CD4-positive, alpha-beta T cell (primary cell): ENCODE data around the gene CPM. TPM values are rescaled to one million over a fixed set of nuclear protein-coding genes. Genes with fewer than 3 reads are reported as not detected.

Experiments
- ATAC-seq: fragments of 200-7000 bp; cut with Tn5 transposase; one replicate; pipeline ENCODE4 v1.10.0; 2022; ENCODE audit warnings: mild to moderate bottlenecking; ENCODE audit not compliant: poor library complexity
- CTCF ChIA-PET: fragments of 350-600 bp; sonication (Branson Sonifier 250); formaldehyde crosslinking; loops from one replicate; lab custom pipeline; 2021; ENCODE audit warnings: antibody characterized with exemption, inconsistent platforms; lab: Charles Lee
- POLR2A ChIA-PET: fragments of 350-600 bp; sonication (Branson Sonifier 250); formaldehyde crosslinking; loops from one replicate; lab custom pipeline; 2021; ENCODE audit warnings: antibody characterized with exemption, inconsistent platforms; lab: Charles Lee
- DNase-seq, 14 experiments: peaks; one replicate each; pipeline ENCODE4 v3.0.0-alpha.2; 2013 to 2020; ENCODE audit warnings: mixed read lengths in 2 of 14
- H3K27ac ChIP-seq, 2 donors: one replicate each; pipeline versions ENCODE4 v1.5.1 to v1.7.0; 2013; ENCODE audit warnings: low read length in 2 of 2, low read depth in 1 of 2, mild to moderate bottlenecking in 1 of 2
- H3K27me3 ChIP-seq, 2 experiments: 1 replicate in 1 of 2; 2 replicates in 1 of 2; pipeline versions ENCODE4 v1.6.1 to v1.7.0; 2013; ENCODE audit warnings: low read length in 2 of 2, control low read depth in 1 of 2, mild to moderate bottlenecking in 1 of 2, moderate library complexity in 1 of 2; ENCODE audit not compliant: insufficient read depth in 2 of 2, control insufficient read depth in 1 of 2
- H3K36me3 ChIP-seq: one replicate; pipeline ENCODE4 v1.6.1; 2013; ENCODE audit warnings: low read length, control low read depth; ENCODE audit not compliant: insufficient read depth
- H3K4me1 ChIP-seq: one replicate; pipeline ENCODE4 v1.6.1; 2013; ENCODE audit warnings: low read length, control low read depth; ENCODE audit not compliant: insufficient read depth
- H3K4me3 ChIP-seq: one replicate; pipeline ENCODE4 v1.5.1; 2013; ENCODE audit warnings: mild to moderate bottlenecking, low read length, moderate library complexity
- H3K9me3 ChIP-seq, 2 experiments: 1 replicate in 1 of 2; 2 replicates in 1 of 2; pipeline versions ENCODE4 v1.6.1 to v1.7.0; 2013; ENCODE audit warnings: low read length in 2 of 2, mild to moderate bottlenecking in 2 of 2, control low read depth in 1 of 2, moderate library complexity in 1 of 2; ENCODE audit not compliant: control insufficient read depth in 1 of 2, insufficient read depth in 1 of 2
- H3K27ac Mint-ChIP-seq: one replicate; pipeline ENCODE4 v1.8.0; 2020; ENCODE audit warnings: mixed read lengths
- H3K27me3 Mint-ChIP-seq: one replicate; pipeline ENCODE4 v1.8.0; 2021; ENCODE audit warnings: mixed read lengths
- H3K36me3 Mint-ChIP-seq: one replicate; pipeline ENCODE4 v1.8.0; 2021; ENCODE audit warnings: low read depth, mixed read lengths
- H3K4me1 Mint-ChIP-seq: one replicate; pipeline ENCODE4 v1.8.0; 2021; ENCODE audit warnings: low read depth, mixed read lengths
- H3K4me3 Mint-ChIP-seq: one replicate; pipeline ENCODE4 v1.8.0; 2020; ENCODE audit warnings: mild to moderate bottlenecking, mixed read lengths
- H3K9me3 Mint-ChIP-seq: one replicate; pipeline ENCODE4 v1.8.0; 2020; ENCODE audit warnings: mixed read lengths
- CTCF ChIP-seq: fragments of 200-600 bp; IDR thresholded peaks from one replicate; pipeline ENCODE4 v1.8.0; 2022; ENCODE audit warnings: antibody characterized with exemption, mild to moderate bottlenecking
- intact Hi-C, 2 experiments: fragments of 100-400 bp; cut with DNase I in 1 of 2; cut with micrococcal nuclease in 1 of 2; formaldehyde crosslinking; loops; one replicate each; pipeline versions ENCODE4 v1.15.1 to v1.9.0; 2023 to 2025; cut with DNase I, micrococcal nuclease
- polyA plus RNA-seq, 2 donors: library from polyadenylated mRNA; unstranded; fragments of 120-200 nt; gene quantifications; one replicate each; pipeline ENCODE4 v1.2.1, GENCODE V29; 2013
- total RNA-seq, 174 experiments: library from RNA in 2 of 174; stranded (reverse) in 2 of 174; gene quantifications; one replicate each; pipeline ENCODE4 v1.2.3 and lab custom pipeline; 2021 to 2026

Gene CPM
- total RNA-seq (1 to 10 TPM; 1.9 to 2.2 TPM), total RNA-seq (lab: John Stamatoyannopoulos, UW) (0.73 to 176 (median 2.5) reads per million in 172 experiments)
- 2.6 TPM for polyA plus RNA-seq (2013, experiment 1 of 2)
- 2.2 TPM for polyA plus RNA-seq (2013, experiment 2 of 2)

- Histone ChIP-seq H3K4me3 (peak within 1 kb of the TSS; percentile 84), H3K4me1 (peaks cover 8% of the 10 kb centered on the region), H3K27me3 (peaks cover 7 to 10% of the 10 kb centered on the region in 2 experiments), H3K27ac (no peak within 1 kb of the TSS), H3K9me3 (no peaks in the 10 kb centered on the region), H3K36me3 (no peaks in the 10 kb centered on the region)
- ChIA-PET POLR2A (interaction anchor here (1.0 to 1.9 kb wide), 2 partner anchors 126 to 806 kb away, joined by 3 to 4 read pairs; partner anchors contain the start of gene MDM2), CTCF (no interaction called here)
- Mint-ChIP-seq H3K36me3 (no peaks in the 10 kb centered on the region), H3K9me3 (no peaks in the 10 kb centered on the region), H3K27ac (no peak within 1 kb of the TSS), H3K27me3 (peaks cover 18% of the 10 kb centered on the region), H3K4me3 (peak within 1 kb of the TSS; percentile 79), H3K4me1 (peaks cover 10% of the 10 kb centered on the region)
- ATAC-seq (peak; percentile 95), DNase-seq (peak; percentile 40 to 88 (median 64))
- intact Hi-C loops: loop anchor here in 1 of 2 experiments (5.0 kb wide), 1 partner anchor 804 kb away; the partner anchor contains the start of gene RAB3IP
- no peak for TF ChIP-seq CTCF
These were observed at the start of gene CPM for GRCh38 chr12:68932961-68933893. Gene CPM, minus strand, starts transcription at chr12:68933171. Its CDS starts 334 bp downstream, at chr12:68932837.

DNA sequence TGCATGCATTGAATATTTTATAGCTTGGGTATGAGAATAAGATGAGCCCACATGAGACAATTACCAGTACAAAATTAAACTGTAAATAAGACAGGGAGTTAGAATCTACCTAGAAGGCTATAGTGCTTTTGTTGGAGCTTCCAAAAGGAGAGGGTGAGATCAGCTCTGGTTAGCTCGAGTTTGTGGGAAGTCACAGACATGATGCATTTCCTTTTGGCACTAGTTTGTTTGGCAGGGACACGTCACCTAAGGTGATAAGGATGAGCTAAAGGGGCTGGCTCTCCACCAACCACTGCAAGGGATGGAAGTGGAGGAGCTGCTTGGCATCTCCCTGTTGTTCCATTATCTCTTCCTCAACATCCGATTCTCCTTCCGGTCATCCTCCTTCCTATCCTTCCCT lies 48.5 kb upstream of the CPM start:
- H3K9me3 ChIP-seq: peaks cover 0 to 6% of the 10 kb centered on the region in 2 experiments
- no peak overlapping the region for H3K4me3 ChIP-seq
- ChIA-PET CTCF (interaction anchor here (0.8 kb wide), 1 partner anchor 18 kb away, joined by 3 read pairs; no protein-coding TSS in a partner anchor), POLR2A (no interaction called here)
- H3K4me1 ChIP-seq: no peaks in the 10 kb centered on the region
- H3K36me3 Mint-ChIP-seq: peaks cover 5% of the 10 kb centered on the region
- no peak for ATAC-seq
- no peak for TF ChIP-seq CTCF
- DNase-seq: no peak
- peaks cover 14% of the 10 kb centered on the region for H3K27me3 Mint-ChIP-seq
- intact Hi-C loops: no loop called here
- H3K4me3 Mint-ChIP-seq: no peak overlapping the region
- H3K27ac Mint-ChIP-seq: no peak overlapping the region
- H3K4me1 Mint-ChIP-seq: no peaks in the 10 kb centered on the region
- no peaks in the 10 kb centered on the region for H3K36me3 ChIP-seq
- peaks cover 4% of the 10 kb centered on the region for H3K9me3 Mint-ChIP-seq
- H3K27ac ChIP-seq: no peak overlapping the region
- H3K27me3 ChIP-seq: no peaks in the 10 kb centered on the region

GRCh38 chr12:68980476-68981212 lies 47.7 kb upstream of the CPM start:
- H3K27ac ChIP-seq: no peak overlapping the region
- no peaks in the 10 kb centered on the region for H3K4me1 ChIP-seq
- H3K27me3 ChIP-seq: no peaks in the 10 kb centered on the region
- peaks cover 5% of the 10 kb centered on the region for H3K36me3 Mint-ChIP-seq
- ATAC-seq (no peak), DNase-seq (no peak)
- H3K4me3 ChIP-seq: no peak overlapping the region
- H3K4me1 Mint-ChIP-seq: no peaks in the 10 kb centered on the region
- POLR2A ChIA-PET: no interaction called here
- no peak overlapping the region for H3K27ac Mint-ChIP-seq
- peaks cover 0 to 6% of the 10 kb centered on the region in 2 experiments for H3K9me3 ChIP-seq
- no peak for TF ChIP-seq CTCF
- intact Hi-C loops: no loop called here
- no peaks in the 10 kb centered on the region for H3K36me3 ChIP-seq
- peaks cover 4% of the 10 kb centered on the region for H3K9me3 Mint-ChIP-seq
- H3K4me3 Mint-ChIP-seq: no peak overlapping the region
- H3K27me3 Mint-ChIP-seq: peaks cover 14% of the 10 kb centered on the region
- CTCF ChIA-PET: interaction anchor here (0.8 kb wide), 1 partner anchor 19 kb away, joined by 3 read pairs; no protein-coding TSS in a partner anchor
